Activated CD4-positive, alpha-beta T cell treated with anti-CD3 and anti-CD28 coated beads, Interleukin-10, Interleukin-2, amounts not matched to agents 100 ng/mL and 50 ng/mL, durations not matched to agents 16 hours and 8 hours (primary cell): ENCODE measurements around the gene S100A13.

Experiments used
- DNase-seq: peaks from one replicate; pipeline ENCODE4 v3.0.0-alpha.2; 2020

The S100A13 gene

DNA sequence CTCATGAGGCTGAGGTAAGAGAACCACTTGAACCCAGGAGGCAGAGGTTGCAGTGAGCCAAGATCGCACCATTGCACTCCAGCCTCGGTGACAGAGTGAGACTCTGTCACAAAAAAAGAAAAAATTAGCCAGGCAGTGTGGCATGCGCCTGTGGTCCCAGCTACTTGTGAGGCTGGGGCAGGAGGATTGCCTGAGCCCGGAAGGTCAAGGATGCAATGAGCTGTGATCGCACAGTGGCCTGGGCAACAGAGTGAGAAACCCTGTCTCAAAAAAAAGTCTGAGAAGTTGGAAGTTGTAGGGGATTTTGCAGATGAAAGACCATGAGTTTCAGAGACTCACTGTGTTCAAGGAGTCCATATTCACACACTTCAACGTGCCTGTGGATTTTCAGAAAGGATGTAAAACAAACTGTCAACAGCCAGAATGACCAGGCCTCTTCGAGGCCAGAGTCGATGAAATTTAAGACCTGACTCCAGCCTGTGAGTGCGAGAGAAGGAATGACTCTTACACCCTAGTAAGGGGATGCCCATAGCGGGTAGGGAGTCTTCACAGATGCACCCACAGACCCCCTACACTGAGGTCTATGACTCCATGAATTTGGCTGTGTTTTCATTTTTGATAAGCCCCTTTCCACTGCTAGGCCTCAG is 2.2 kb downstream of the S100A13 start:
- DNase-seq, result no peak

- no peak for DNase-seq
These were observed 4.2 kb downstream of the S100A13 start for GRCh38 chr1:153623101-153623500.

DNA sequence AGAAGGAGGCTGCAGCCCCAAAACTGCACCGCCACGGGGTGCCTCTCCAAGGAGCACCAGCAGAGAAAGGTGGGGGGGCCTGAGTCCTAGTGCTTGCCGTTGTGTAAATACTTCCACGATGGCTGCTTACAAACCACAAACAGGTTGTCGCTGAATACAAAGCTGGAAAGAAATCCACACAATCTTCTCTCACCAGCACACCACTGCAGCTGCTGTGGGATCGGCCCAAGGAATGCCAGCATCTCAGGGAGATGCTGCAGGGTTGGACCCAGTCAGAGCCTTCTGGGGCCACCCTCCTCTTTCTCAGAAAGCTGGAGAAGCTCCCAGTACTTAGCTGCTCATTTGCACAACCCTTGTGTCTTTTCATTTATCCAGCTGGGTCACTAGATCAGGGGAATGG is 8.1 kb downstream of the S100A13 start:
- no peak for DNase-seq

GRCh38 chr1:153617663-153618062 is 9.6 kb downstream of the S100A13 start:
- DNase-seq, result peak; percentile 87

- DNase-seq, result no peak
These were observed 10.4 kb downstream of the S100A13 start for GRCh38 chr1:153616917-153617311.

GRCh38 chr1:153616144-153616916 is 11.0 kb downstream of the S100A13 start, which contains the start of gene S100A14:
Gene S100A14 (minus strand): TSS chr1:153616325. CDS start chr1:153615858, 467 bp downstream.
- no peak for DNase-seq

GRCh38 chr1:153615406-153615805 is 11.9 kb downstream of the S100A13 start:
- DNase-seq, result no peak

DNA sequence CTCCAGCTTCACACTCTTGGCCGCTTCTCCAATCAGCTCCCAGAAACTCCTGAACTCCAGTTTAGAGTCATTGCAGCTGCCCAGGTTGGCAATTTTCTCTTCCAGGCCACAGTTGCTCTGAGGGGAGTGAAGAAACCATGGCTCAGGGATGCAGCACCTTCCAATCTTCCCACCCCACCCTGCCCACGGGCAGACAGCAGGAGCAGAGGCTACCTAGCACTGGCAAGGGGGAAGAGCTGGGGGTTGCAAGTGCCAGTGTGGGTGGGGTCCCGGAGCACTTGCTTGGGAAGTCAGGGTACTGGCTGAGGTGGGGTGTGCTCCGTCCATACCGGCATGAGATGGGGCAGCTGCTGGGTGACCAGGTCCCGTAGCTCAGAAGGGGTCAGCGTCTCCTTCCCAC is 12.4 kb downstream of the S100A13 start:
- DNase-seq, result no peak

- no peak for DNase-seq
These were observed 13.0 kb downstream of the S100A13 start for GRCh38 chr1:153614189-153614900.

DNA sequence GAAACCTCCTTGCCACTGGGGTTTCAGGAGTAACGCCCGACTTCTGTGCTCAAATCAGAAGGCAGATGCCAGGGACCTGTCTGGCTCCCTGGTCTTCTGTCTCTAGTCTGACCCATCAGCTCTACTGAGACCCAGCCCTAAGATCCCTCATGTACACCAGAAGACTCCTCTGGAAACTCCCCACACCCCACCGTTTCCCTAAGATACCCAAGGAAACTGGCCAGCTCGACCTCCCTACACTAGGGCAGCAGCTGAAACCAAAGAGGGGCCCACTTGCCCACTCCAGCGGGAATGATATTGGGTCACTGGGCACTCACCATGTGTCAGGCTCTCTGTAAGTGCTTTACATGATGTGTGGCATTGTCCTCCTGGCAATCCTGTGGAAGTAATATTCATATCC is 13.9 kb downstream of the S100A13 start:
- no peak for DNase-seq

DNA sequence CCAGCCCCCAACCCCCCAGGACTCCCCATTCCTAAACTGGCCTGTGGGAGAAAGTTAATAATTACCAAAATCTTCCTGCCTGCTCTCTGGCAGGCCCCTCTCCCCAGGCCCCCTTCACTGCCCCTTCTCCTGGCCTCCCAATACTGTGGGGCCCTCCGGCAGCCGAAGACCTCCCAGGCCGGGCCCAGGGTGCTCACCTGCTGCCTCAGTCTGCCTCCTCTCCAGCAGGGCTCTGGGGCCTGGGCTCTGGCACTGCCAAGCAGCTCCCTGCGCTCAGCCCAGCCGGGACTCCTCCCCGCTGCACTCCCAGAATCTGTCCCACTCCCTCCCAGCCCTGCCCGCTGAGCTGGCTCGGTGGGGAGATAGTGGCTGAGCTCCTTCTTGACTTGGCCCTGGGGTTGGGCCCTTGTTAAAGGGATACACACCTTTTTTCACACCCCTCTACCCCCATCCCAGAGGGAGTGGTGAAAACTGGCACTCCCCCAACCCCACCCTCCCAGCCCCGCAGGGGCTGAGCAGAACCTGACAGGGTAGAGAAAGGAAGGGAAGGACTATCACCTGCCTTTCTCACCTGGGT is 14.5 kb downstream of the S100A13 start, which contains the start of gene S100A16:
S100A16 (minus strand) TSS at position 383 of the 577 bp plus-strand sequence. CDS start 4,986 bp downstream, outside the sequence.
- no peak for DNase-seq

DNA sequence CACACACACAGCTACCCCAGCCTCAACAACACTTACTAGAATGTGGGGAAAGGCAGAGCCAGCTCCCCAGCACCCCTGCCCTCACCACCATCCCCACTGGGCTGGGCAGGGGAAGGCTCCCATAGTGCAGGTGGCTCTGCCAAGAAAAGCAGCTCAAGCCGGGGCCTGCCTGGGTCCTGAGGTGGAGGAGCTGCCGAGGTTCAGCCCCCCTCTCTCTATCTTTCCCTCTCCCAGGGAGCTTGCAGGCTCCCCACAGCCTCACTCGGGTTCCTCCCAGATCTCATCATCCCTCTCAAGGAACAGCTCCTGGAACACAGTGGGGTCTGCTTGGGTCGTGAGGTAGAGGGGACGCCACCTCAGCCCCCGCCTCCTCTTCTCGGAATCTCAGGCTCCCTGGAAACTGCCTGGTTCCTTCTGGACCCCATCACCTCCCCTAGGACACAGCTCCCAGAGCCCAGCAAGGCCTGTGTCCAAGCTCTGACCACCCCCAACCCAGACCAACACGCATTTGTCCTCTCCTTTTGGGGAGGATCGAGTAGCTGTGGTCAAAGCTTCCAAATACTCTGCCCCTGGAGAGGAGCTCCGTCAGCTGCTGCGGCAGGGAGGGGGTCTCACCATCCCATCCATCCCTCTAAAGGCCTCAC is 15.1 kb downstream of the S100A13 start:
- no peak for DNase-seq

DNA sequence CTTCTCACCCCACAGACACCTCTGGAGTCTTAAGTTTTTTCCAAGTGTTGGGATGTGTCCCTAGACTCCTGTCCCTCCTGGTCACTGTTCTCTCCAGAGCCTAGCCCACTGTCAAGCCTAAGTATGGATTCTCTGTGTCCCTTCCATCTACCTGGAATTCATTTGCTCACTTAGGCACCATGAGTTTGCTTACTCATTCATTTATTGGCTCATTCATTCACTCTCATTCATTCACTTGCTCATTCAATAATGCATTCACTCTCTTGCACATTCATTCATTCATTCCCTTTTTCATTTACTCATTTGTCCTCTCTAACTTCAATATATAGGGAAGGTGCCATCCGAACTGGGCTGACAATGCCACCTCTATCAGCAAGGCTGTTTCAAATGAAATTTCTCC is 15.9 kb downstream of the S100A13 start:
- DNase-seq, result no peak

DNA sequence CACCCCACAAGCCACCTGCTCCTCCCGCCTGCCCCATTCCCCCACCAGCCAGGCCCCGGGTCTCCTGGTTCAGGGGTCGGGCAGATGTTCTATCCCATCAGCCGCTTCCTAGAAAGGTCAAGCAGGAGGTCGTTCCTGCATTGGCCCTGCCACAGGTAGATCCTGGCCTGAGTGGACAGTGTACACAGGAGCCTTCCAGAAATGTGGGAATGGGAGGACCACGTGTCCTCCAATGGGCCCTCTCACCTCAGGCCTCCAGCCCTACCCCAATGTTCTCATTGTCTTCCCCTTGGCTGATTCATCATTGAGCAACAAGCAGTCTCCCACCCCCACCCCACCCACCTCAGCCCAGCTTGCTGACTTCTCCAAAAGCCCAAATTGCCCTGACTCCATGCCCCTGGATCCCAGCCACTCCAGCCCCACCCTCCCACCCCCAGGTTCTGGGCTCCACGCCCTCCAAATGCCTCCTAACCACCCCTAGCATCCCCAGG is 16.4 kb downstream of the S100A13 start:
- no peak for DNase-seq

GRCh38 chr1:153610334-153610733 is 17.0 kb downstream of the S100A13 start:
- DNase-seq, result no peak

GRCh38 chr1:153609585-153609907 is 17.8 kb downstream of the S100A13 start:
- no peak for DNase-seq

DNA sequence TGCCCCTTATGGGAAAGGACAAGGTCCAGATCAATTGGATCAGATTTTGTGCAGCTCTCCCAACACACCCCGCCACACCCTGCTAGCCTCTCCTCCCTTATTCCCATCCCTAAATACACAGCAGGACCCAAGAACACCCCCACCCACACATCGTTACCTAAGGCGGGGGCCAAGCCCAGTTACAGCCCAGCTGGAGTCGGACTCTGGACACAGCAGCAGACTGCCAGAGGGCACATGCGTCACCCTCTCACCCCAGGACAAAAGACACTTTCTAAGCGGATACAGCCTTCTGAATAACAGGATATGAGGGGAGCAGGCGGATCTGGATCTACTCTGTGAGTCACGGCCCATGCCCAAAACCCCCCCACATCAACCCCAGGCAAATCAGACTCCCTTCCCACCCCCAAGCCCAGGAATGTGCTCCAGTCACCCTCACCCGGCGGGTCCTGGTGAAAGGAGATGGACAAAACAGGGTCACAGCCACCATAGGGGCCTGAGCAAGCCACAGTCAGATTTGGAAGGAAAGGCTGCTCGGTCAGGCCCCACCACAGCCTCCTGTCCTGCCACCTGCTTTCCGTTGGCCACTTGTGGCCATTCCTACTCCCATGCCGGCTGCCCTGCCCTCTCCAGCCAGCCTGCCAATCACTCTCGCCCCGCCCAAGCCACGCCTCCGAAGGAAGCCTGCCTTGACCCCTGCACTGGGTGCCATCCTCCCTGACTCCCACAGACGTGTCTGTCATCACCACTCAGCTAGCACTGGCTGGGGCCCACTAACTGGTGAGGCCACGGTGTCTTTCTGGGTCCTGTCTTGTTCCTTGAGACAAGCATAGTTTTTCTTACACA is 18.3 kb downstream of the S100A13 start:
- DNase-seq, result no peak

DNA sequence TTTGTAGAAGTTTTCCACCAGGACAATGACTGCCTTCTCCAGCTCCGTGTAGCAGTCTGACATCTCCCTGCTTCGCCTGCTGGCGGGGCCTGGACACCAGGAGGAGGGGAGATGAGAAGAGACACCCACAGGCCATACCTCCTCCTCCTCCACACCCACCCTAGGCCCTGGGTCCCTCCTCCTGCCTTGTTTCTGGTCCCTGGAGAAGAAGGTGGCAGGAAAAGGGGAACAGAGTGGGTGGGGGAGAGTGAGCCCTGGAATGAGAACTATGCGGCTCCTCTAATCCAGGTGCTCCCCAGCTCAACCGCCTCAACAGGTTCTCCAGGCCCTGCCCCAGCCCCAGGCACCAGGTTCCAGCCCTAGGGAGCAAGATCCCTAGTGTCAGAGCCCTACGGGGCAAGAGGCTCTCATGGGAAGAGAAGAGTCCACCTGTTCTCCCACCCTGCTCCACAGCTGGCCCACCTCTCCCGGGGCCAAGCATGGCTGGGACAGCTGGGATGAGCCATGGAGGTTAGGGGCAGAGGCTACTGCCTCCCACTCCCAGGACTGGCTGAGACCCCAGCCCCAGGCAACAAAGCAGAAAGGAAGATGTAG is 19.1 kb downstream of the S100A13 start:
- no peak for DNase-seq

- DNase-seq, result no peak
These were observed 19.9 kb downstream of the S100A13 start for GRCh38 chr1:153607381-153607780.

GRCh38 chr1:153606194-153606593 is 21.1 kb downstream of the S100A13 start:
- no peak for DNase-seq

GRCh38 chr1:153602749-153603148 is 24.6 kb downstream of the S100A13 start:
- DNase-seq, result no peak
